BJ (cell line): Measurements from ENCODE around the gene UGT1A8. TPM values are rescaled to one million over a fixed set of nuclear protein-coding genes. Genes with fewer than 3 reads are reported as not detected.

ENCODE experiments used
- CTCF ChIA-PET: fragments of 350-600 bp; formaldehyde crosslinking; extraction: SDS; loops from one replicate; lab custom pipeline; 2021; ENCODE audit warnings: antibody characterized with exemption, inconsistent platforms; lab: Yijun Ruan, JAX
- POLR2A ChIA-PET: fragments of 300-600 bp; sonication (Branson Sonifier 250); formaldehyde crosslinking; extraction: SDS; loops from one replicate; lab custom pipeline; 2021; ENCODE audit warnings: antibody characterized with exemption; lab: Charles Lee
- DNase-seq: peaks from one replicate; pipeline ENCODE4 v3.0.0-alpha.2; 2011; ENCODE audit warnings: low read depth
- H3K27me3 ChIP-seq: 2 replicates; pipeline ENCODE4 v1.6.0; 2011; ENCODE audit warnings: low read length; ENCODE audit not compliant: control insufficient read depth, insufficient read depth
- H3K36me3 ChIP-seq: 2 replicates; pipeline ENCODE4 v1.5.1; 2011; ENCODE audit warnings: low read length; ENCODE audit not compliant: control insufficient read depth, insufficient read depth
- H3K4me3 ChIP-seq: 2 replicates; pipeline ENCODE4 v1.5.1; 2011; ENCODE audit warnings: low read depth, mild to moderate bottlenecking, control low read depth, low read length
- CTCF ChIP-seq: IDR thresholded peaks from 2 replicates; pipeline ENCODE4 v1.5.1; 2011; ENCODE audit warnings: low read depth, mild to moderate bottlenecking, control low read depth, inconsistent platforms, low read length, moderate library complexity; ENCODE audit not compliant: insufficient read depth
- polyA plus RNA-seq: library from polyadenylated mRNA; depleted of rRNA; stranded (reverse); fragments of >200 nt; gene quantifications from 2 replicates; pipeline ENCODE4 v1.2.3, GENCODE V29; 2011

The UGT1A8 gene
- polyA plus RNA-seq, 1 experiment, result not detected

GRCh38 chr2:233707940-233708644 lies 90.7 kb downstream of the UGT1A8 start:
- H3K36me3 ChIP-seq, result no peaks in the 10 kb centered on the region
- TF ChIP-seq CTCF, result no peak
- H3K4me3 ChIP-seq, result no peak overlapping the region
- H3K27me3 ChIP-seq, result no peaks in the 10 kb centered on the region
- POLR2A ChIA-PET, result no interaction called here
- CTCF ChIA-PET, result no interaction called here
- no peak for DNase-seq

GRCh38 chr2:233708942-233709341 lies 91.5 kb downstream of the UGT1A8 start:
- TF ChIP-seq CTCF, result no peak

GRCh38 chr2:233711312-233712008 lies 94.0 kb downstream of the UGT1A8 start:
- no peaks in the 10 kb centered on the region for H3K27me3 ChIP-seq
- H3K36me3 ChIP-seq, result no peaks in the 10 kb centered on the region
- CTCF ChIA-PET, result interaction anchor here (0.6 to 3.1 kb wide), 16 partner anchors 10 to 307 kb away, joined by 3 to 56 read pairs (median 5); partner anchors contain the start of genes UGT1A6 and UGT1A9
- peak; percentile 96 for TF ChIP-seq CTCF
- POLR2A ChIA-PET, result no interaction called here
- no peak for DNase-seq
- H3K4me3 ChIP-seq, result no peak overlapping the region

More at GRCh38 chr2:233708942-233709341, 91.5 kb downstream of the UGT1A8 start:
- Histone ChIP-seq H3K36me3 (no peaks in the 10 kb centered on the region), H3K4me3 (no peak overlapping the region), H3K27me3 (no peaks in the 10 kb centered on the region)
- ChIA-PET CTCF (interaction anchor here (1.1 kb wide), 1 partner anchor 266 kb away, joined by 3 read pairs; no protein-coding TSS in a partner anchor), POLR2A (no interaction called here)
- no peak for DNase-seq

GRCh38 chr2:233712611-233713261 lies 95.3 kb downstream of the UGT1A8 start, which contains the start of gene UGT1A5:
Gene UGT1A5, plus strand, starts transcription at chr2:233712907. Its CDS starts 85 bp downstream, at chr2:233712992.
- ChIA-PET POLR2A (no interaction called here), CTCF (interaction anchor here (0.8 to 3.1 kb wide), 8 partner anchors 8 to 308 kb away, joined by 3 to 56 read pairs (median 4); partner anchors contain the start of gene UGT1A6)
- H3K27me3 ChIP-seq, result no peaks in the 10 kb centered on the region
- DNase-seq, result no peak
- TF ChIP-seq CTCF, result no peak
- H3K36me3 ChIP-seq, result no peaks in the 10 kb centered on the region
- no peak within 1 kb of the TSS for H3K4me3 ChIP-seq

GRCh38 chr2:233713262-233713615 lies 95.8 kb downstream of the UGT1A8 start:
- H3K27me3 ChIP-seq, result no peaks in the 10 kb centered on the region
- no peaks in the 10 kb centered on the region for H3K36me3 ChIP-seq
- no peak for DNase-seq
- ChIA-PET POLR2A (no interaction called here), CTCF (interaction anchor here (1.0 to 3.1 kb wide), 2 partner anchors 265 to 269 kb away, joined by 3 to 56 read pairs; no protein-coding TSS in a partner anchor)
- no peak overlapping the region for H3K4me3 ChIP-seq
- TF ChIP-seq CTCF, result no peak
